Transverse colon (tissue), 4 donors: ENCODE measurements around the gene RIPPLY3.

Source experiments
- CTCF ChIP-seq, 5 experiments: fragments of 200-600 bp in 3 of 5; fragments of 450-650 bp in 2 of 5; sonication (generic) in 3 of 5; IDR thresholded peaks; 1 replicate in 2 of 5; 2 replicates in 3 of 5; pipeline ENCODE4 v1.5.1; 2016 to 2017; ENCODE audit warnings: antibody characterized with exemption in 5 of 5, inconsistent platforms in 3 of 5, mild to moderate bottlenecking in 2 of 5, moderate library complexity in 1 of 5
- EP300 ChIP-seq: sonication (generic); formaldehyde crosslinking; IDR thresholded peaks from one replicate; pipeline ENCODE4 v1.6.1; 2017; ENCODE audit warnings: antibody characterized with exemption, low read depth
- POLR2A ChIP-seq: fragments of 450-650 bp; IDR thresholded peaks from one replicate; pipeline ENCODE4 v1.6.1; 2016; ENCODE audit warnings: antibody characterized with exemption, mild to moderate bottlenecking, moderate library complexity
- POLR2AphosphoS5 ChIP-seq, 3 donors: sonication (generic); formaldehyde crosslinking; IDR thresholded peaks; one replicate each; pipeline ENCODE4 v1.6.1; 2016; ENCODE audit warnings: antibody characterized with exemption in 3 of 3

- TF ChIP-seq CTCF (IDR thresholded peaks at IDR 0.05) (no peak), POLR2AphosphoS5 (IDR thresholded peaks at IDR 0.05) (no peak), EP300 (no peak), POLR2A (no peak)
These were observed 685 bp upstream of the RIPPLY3 start for GRCh38 chr21:37005548-37006485.
